Measurements from ENCODE around the gene PLD6. TPM values are rescaled to one million over a fixed set of nuclear protein-coding genes. Genes with fewer than 3 reads are reported as not detected.

Gene PLD6
- total RNA-seq, 1 experiment from 2014 or later = 1.2 TPM

GRCh38 chr17:17231621-17232302 lies 25.6 kb upstream of the PLD6 start:
- Mint-ChIP-seq H3K9me3 (no peaks in the 10 kb centered on the region), H3K36me3 (peaks cover 43% of the 10 kb centered on the region), H3K27me3 (ENCODE audit: low read depth) (no peaks in the 10 kb centered on the region), H3K27ac (no peak overlapping the region), H3K4me1 (peaks cover 15% of the 10 kb centered on the region), H3K4me3 (no peak overlapping the region)
- CTCF ChIA-PET = no interaction called here
- no peak for ATAC-seq
- TF ChIP-seq HMGA2 (CRISPR knock-in tag; IDR thresholded peaks at IDR 0.05) = no peak
- no peak for TF ChIP-seq ZNF121 (CRISPR knock-in tag; IDR thresholded peaks at IDR 0.05)
- TF ChIP-seq GTF2I (CRISPR knock-in tag; conservative IDR thresholded peaks at IDR 0.05) = no peak
- TF ChIP-seq JUN (CRISPR knock-in tag; IDR thresholded peaks at IDR 0.05) = no peak
- no peak for TF ChIP-seq TEAD1 (CRISPR knock-in tag; IDR thresholded peaks at IDR 0.05)
- no peak for TF ChIP-seq ZNF512 (CRISPR knock-in tag; IDR thresholded peaks at IDR 0.05; ENCODE audit: borderline replicate concordance)
- POLR2A ChIA-PET = no interaction called here
- no peak for DNase-seq (ENCODE audit: low spot score)

GRCh38 chr17:17229416-17230384 lies 23.6 kb upstream of the PLD6 start:
- CTCF ChIA-PET = interaction anchor here (1.6 kb wide), 1 partner anchor 88 kb away, joined by 3 read pairs; no protein-coding TSS in a partner anchor
- Mint-ChIP-seq H3K27ac (no peak overlapping the region), H3K9me3 (no peaks in the 10 kb centered on the region), H3K4me3 (no peak overlapping the region), H3K36me3 (peaks cover 61% of the 10 kb centered on the region), H3K4me1 (no peaks in the 10 kb centered on the region), H3K27me3 (ENCODE audit: low read depth) (no peaks in the 10 kb centered on the region)
- no peak for TF ChIP-seq TCF7 (CRISPR knock-in tag; IDR thresholded peaks at IDR 0.05; ENCODE audit: low read depth)
- TF ChIP-seq GRHL2 (CRISPR knock-in tag; IDR thresholded peaks at IDR 0.05; ENCODE audit: insufficient replicate concordance, severe bottlenecking) = no peak
- no peak for TF ChIP-seq HMGXB4 (CRISPR knock-in tag; IDR thresholded peaks at IDR 0.05)
- TF ChIP-seq ZSCAN18 (CRISPR knock-in tag; IDR thresholded peaks at IDR 0.05) = no peak
- no peak for TF ChIP-seq CBFB (CRISPR knock-in tag; IDR thresholded peaks at IDR 0.05; ENCODE audit: low read depth)
- no peak for TF ChIP-seq ELF4 (CRISPR knock-in tag; IDR thresholded peaks at IDR 0.05; ENCODE audit: low read depth)
- TF ChIP-seq PREB (CRISPR knock-in tag; IDR thresholded peaks at IDR 0.05; ENCODE audit: borderline replicate concordance) = no peak
- no peak for TF ChIP-seq NFE2L1 (CRISPR knock-in tag; IDR thresholded peaks at IDR 0.05)
- TF ChIP-seq ATF1 (CRISPR knock-in tag; IDR thresholded peaks at IDR 0.05) = no peak
- TF ChIP-seq KAT7 (CRISPR knock-in tag; IDR thresholded peaks at IDR 0.05; ENCODE audit: borderline replicate concordance) = no peak
- no peak for TF ChIP-seq E2F4 (CRISPR knock-in tag; IDR thresholded peaks at IDR 0.05; ENCODE audit: borderline replicate concordance, low read depth)
- POLR2A ChIA-PET = no interaction called here
- DNase-seq (ENCODE audit: low spot score) = no peak
- no peak for ATAC-seq

Measured in WTC11 (cell line).